Epithelial cell of esophagus (primary cell): Measurements from ENCODE around the gene TMEM164.

Source experiments
- DNase-seq: peaks from one replicate; pipeline ENCODE4 v3.0.0; 2010; ENCODE audit warnings: low read depth
- H3K4me3 ChIP-seq: 2 replicates; pipeline ENCODE4 v1.5.1; 2011; ENCODE audit warnings: mild to moderate bottlenecking, low read length, control low read depth
- TF ChIP-seq, protein P1 (sequence below): IDR thresholded peaks from 2 replicates; pipeline ENCODE4 v1.5.1; 2011; ENCODE audit warnings: low read depth, mild to moderate bottlenecking, low read length, control low read depth, inconsistent platforms; ENCODE audit not compliant: insufficient read depth; ENCODE audit errors: missing control alignments

Gene TMEM164

DNA sequence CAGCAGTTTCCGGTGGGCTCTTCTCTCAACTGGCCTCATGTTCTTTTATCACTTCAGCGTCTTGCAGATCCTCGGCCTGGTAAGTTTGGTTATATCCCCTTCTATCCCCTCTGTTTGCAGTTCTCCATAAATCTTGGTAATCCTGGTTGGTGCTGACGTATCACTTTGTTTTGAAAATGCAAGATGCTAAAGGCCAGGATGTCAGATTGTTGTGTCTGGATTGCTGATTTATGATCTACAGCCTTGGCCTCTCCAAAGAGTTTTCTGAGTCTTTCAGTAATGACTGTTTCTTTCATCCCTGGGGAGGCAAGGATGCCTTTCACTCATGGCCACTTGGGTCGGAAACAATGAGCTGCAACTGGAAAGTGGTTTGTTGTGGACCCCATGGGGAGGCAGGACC is 168.5 kb downstream of the TMEM164 start:
- DNase-seq, result no peak
- no peak overlapping the region for H3K4me3 ChIP-seq
- TF ChIP-seq, protein P1, sequence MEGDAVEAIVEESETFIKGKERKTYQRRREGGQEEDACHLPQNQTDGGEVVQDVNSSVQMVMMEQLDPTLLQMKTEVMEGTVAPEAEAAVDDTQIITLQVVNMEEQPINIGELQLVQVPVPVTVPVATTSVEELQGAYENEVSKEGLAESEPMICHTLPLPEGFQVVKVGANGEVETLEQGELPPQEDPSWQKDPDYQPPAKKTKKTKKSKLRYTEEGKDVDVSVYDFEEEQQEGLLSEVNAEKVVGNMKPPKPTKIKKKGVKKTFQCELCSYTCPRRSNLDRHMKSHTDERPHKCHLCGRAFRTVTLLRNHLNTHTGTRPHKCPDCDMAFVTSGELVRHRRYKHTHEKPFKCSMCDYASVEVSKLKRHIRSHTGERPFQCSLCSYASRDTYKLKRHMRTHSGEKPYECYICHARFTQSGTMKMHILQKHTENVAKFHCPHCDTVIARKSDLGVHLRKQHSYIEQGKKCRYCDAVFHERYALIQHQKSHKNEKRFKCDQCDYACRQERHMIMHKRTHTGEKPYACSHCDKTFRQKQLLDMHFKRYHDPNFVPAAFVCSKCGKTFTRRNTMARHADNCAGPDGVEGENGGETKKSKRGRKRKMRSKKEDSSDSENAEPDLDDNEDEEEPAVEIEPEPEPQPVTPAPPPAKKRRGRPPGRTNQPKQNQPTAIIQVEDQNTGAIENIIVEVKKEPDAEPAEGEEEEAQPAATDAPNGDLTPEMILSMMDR, result no peak

DNA sequence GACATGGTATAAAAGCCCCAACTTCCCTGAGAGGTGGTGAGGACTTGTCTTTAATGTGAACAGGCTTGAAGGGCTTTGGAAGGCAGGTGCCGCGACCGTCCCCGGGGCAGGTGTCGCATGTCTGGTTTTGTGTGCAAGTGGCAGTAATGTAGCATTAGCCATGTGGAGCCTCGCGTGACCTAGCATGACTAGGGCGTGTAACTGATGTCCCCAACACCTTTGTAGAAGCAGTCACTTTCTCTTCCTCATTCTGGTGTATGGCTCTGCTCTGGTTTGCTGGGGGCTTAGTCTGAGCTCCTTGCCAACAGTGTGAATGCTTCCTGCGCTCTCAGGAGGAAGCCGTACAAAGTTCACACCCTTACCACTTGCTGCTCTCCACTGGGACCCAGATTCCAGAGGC is 169.3 kb downstream of the TMEM164 start:
- no peak overlapping the region for H3K4me3 ChIP-seq
- TF ChIP-seq, protein P1, result no peak
- DNase-seq, result no peak

DNA sequence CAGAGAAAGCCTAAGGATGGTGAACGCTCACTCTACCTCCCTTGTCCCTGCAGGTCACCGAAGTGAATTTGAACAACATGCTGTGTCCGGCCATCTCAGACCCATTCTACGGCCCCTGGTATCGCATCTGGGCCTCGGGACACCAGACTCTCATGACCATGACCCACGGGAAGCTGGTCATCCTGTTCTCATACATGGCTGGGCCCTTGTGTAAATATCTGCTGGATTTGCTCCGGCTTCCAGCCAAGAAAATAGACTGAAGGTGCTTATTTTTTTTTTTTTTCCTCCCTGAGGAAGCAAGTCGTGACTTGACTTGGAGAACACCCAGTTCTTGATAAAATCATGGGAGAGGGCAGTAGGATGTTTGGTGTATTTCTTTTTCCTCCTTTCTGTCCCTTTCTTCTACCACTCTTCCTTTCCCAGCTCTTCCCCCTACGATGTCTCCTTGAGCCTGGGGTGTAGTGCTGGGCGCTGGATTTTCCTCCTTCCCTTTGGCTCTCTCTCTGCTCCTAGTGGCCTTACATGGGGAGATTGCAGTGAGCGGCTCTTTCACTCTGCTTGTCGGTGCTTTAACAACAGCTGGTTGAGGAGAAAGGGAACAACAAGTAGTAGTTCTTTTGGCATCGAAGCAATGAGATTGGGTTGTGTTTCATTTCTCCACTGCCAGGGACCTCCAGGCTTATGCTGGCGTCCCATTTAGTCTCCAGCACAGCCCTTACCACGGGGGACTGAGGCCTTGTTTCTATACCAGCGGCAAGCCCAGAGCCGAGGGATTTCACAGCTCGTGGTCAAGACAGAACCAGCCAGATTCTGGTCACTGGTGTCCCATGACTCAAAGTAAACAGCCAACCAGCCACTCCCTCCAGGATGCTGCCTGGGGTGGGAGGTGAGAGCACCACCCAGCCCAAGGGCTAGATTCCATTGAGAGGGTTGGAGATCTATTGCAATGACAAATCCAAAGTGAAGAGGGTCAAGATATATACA is 170.6 kb downstream of the TMEM164 start:
- DNase-seq, result peak; percentile 60
- TF ChIP-seq, protein P1, result no peak
- H3K4me3 ChIP-seq, result no peak overlapping the region

DNA sequence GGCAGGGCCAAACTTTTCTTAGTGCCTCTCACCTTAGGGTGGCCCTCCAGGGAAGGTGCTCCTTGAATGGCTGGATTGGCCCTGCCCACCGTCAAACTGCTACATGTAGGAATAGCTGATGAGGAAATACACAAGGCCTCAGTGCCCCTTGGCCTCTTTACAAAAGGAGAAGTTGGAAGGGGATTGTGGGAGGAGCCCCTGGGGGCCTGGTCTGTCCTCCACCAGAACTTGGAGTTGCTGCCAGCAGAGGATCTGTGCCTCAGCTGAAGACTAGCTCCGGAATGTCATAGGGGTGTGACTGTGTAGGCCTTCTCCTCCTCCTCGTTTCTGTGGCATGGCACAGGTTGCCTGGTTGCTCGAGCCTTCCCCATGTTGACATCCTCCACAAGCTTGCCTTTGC is 172.2 kb downstream of the TMEM164 start:
- no peak overlapping the region for H3K4me3 ChIP-seq
- no peak for DNase-seq
- TF ChIP-seq, protein P1, result no peak

DNA sequence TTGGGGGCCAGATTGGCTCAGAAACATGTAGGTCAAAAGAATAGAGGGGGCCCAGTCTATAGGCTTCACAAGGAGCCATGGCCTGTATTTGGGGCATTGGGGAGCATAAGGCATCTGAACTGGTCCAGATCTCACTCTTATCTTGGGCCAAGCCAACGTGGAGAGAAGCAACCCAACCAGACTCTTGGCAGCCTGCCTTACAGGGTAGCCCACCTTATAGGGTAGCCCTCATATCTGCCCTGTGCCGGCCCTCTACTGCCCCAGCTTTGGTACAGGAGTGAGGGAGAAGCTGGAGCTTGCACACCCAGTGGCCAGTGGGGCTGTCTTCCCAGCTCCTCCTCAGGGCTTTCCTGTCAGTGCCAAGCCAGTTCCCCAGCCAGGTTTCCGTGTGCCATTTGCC is 172.8 kb downstream of the TMEM164 start:
- TF ChIP-seq, protein P1, result no peak

DNA sequence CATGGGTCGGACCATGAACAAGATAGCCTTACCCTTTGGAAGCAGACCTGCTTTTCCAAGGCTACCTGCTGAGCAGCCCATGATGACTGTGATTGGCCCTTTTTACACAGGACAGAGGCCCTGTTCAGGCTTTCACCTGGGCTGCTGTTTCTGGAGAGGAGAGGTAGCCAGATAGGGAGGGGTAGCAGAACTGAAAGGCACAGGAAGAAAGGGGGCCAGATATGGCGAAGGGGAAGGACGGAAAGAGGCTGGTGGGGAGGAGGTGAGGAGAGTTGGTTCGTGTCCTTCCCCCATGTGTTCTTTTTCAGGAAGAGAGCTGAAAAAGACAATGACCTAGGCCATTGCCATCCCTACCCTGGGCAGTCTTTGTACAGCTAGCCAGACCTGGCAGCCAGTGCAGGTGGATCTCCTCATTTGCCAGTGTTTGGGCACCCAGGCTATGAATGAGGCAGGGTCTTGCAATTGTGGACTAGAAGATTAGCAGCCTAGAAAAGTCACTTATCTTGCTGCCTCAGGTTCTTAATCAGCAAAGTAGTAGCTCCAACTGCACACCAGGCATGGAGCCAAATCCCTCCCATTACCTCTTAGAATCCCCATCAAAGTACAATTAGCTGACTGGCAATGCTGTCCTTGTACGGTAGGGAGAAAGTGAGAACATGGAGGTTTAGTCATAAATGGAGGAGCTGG is 175.4 kb downstream of the TMEM164 start:
- DNase-seq, result peak; percentile 64
- H3K4me3 ChIP-seq, result no peak overlapping the region
- TF ChIP-seq, protein P1, result no peak

More for the DNA sequence above, 172.8 kb downstream of the TMEM164 start:
- DNase-seq, result no peak
- H3K4me3 ChIP-seq, result no peak overlapping the region
